ENCODE results near the gene CEACAM21. TPM values are rescaled to one million over a fixed set of nuclear protein-coding genes. Genes with fewer than 3 reads are reported as not detected.

Gene CEACAM21
- total RNA-seq, 6 experiments from 2014 or later, result 0.49 to 1.4 (median 1.2) TPM; not detected in 1

- DNase-seq (peak in 2 of 3 donors; percentile 43 to 58), ATAC-seq (peak; percentile 85 to 97 (median 90))
- H3K27me3 ChIP-seq, result no peaks in the 10 kb centered on the region
- 17% methylated on average over 4 of the region's 4 CpGs for WGBS (ENCODE audit: insufficient coverage, low coverage, low lambda C conversion rate, missing lambda C conversion rate)
- H3K9me3 ChIP-seq, result no peaks in the 10 kb centered on the region
- intact Hi-C loops (cut with DNase I), result no loop called here
- H3K36me3 ChIP-seq, result no peaks in the 10 kb centered on the region
- no peak overlapping the region for H3K4me3 ChIP-seq
- TF ChIP-seq POLR2A (IDR thresholded peaks at IDR 0.05), result no peak
- peak; percentile 54 to 75 (median 68) for TF ChIP-seq CTCF (IDR thresholded peaks at IDR 0.05)
- no peaks in the 10 kb centered on the region for H3K4me1 ChIP-seq
- no peak overlapping the region for H3K27ac ChIP-seq
Measured at GRCh38 chr19:41595258-41595889, 19.4 kb downstream of the CEACAM21 start.

- TF ChIP-seq POLR2A (IDR thresholded peaks at IDR 0.05) (no peak), CTCF (IDR thresholded peaks at IDR 0.05) (no peak)
- no peak overlapping the region for H3K27ac ChIP-seq
- no peak overlapping the region for H3K4me3 ChIP-seq
- H3K36me3 ChIP-seq, result no peaks in the 10 kb centered on the region
- DNase-seq (peak in 1 of 3 donors; percentile 42), ATAC-seq (no peak)
- no peaks in the 10 kb centered on the region for H3K27me3 ChIP-seq
- no peaks in the 10 kb centered on the region for H3K9me3 ChIP-seq
- WGBS (ENCODE audit: insufficient coverage, low coverage, low lambda C conversion rate, missing lambda C conversion rate), result 10% methylated on average over 3 of the region's 3 CpGs
- H3K4me1 ChIP-seq, result no peaks in the 10 kb centered on the region
- intact Hi-C loops (cut with DNase I), result no loop called here
Measured at GRCh38 chr19:41595890-41596280, 19.9 kb downstream of the CEACAM21 start.

GRCh38 chr19:41597600-41598041 lies 21.7 kb downstream of the CEACAM21 start:
- no peak for TF ChIP-seq POLR2A (IDR thresholded peaks at IDR 0.05)
- peak; percentile 67 to 93 (median 92) for TF ChIP-seq CTCF (IDR thresholded peaks at IDR 0.05)
- 7% methylated on average over 10 of the region's 10 CpGs for WGBS (ENCODE audit: insufficient coverage, low coverage, low lambda C conversion rate, missing lambda C conversion rate)
- H3K27me3 ChIP-seq, result no peaks in the 10 kb centered on the region
- H3K27ac ChIP-seq, result no peak overlapping the region
- H3K36me3 ChIP-seq, result no peaks in the 10 kb centered on the region
- intact Hi-C loops (cut with DNase I), result no loop called here
- DNase-seq, result peak in 2 of 3 donors; percentile 39 to 63
- H3K9me3 ChIP-seq, result no peaks in the 10 kb centered on the region
- no peak overlapping the region for H3K4me3 ChIP-seq
- no peaks in the 10 kb centered on the region for H3K4me1 ChIP-seq
- ATAC-seq, result peak; percentile 83 to 87 (median 85)

GRCh38 chr19:41599175-41599966 lies 23.4 kb downstream of the CEACAM21 start:
- Histone ChIP-seq H3K4me1 (no peaks in the 10 kb centered on the region), H3K36me3 (no peaks in the 10 kb centered on the region), H3K9me3 (no peaks in the 10 kb centered on the region), H3K4me3 (no peak overlapping the region), H3K27ac (no peak overlapping the region), H3K27me3 (no peaks in the 10 kb centered on the region)
- ATAC-seq, result no peak
- peak in 1 of 3 donors; percentile 33 for DNase-seq
- 16% methylated on average over 6 of the region's 6 CpGs for WGBS (ENCODE audit: insufficient coverage, low coverage, low lambda C conversion rate, missing lambda C conversion rate)
- TF ChIP-seq POLR2A (IDR thresholded peaks at IDR 0.05) (no peak), CTCF (IDR thresholded peaks at IDR 0.05) (no peak)
- intact Hi-C loops (cut with DNase I), result no loop called here
